Dedifferentiated amniotic fluid mesenchymal stem cell (primary cell): ENCODE measurements around the gene PDHX.
"Not testable (repeated sequence)": the region's sequence is repeated elsewhere in the genome, so short reads cannot be mapped to it uniquely, and the experiment has no call there.

Experiments used
- DNase-seq: peaks from one replicate; pipeline ENCODE4 v3.0.0-alpha.2; 2016; ENCODE audit errors: extremely low spot score

PDHX gene

GRCh38 chr11:34910817-34911216 is 5.6 kb upstream of the PDHX start:
- no peak for DNase-seq

- no peak for DNase-seq
Measured at GRCh38 chr11:34911676-34912075, 4.7 kb upstream of the PDHX start.

GRCh38 chr11:34913556-34913955 is 2.9 kb upstream of the PDHX start:
- DNase-seq: not testable (repeated sequence)

GRCh38 chr11:34915136-34916014 is 1.0 kb upstream of the PDHX start:
- no peak for DNase-seq

GRCh38 chr11:34916843-34917770 is 689 bp downstream of the PDHX start:
- DNase-seq: no peak

GRCh38 chr11:34921156-34921555 is 4.7 kb downstream of the PDHX start:
- DNase-seq: no peak

- DNase-seq: no peak
Measured at GRCh38 chr11:34924714-34925113, 8.3 kb downstream of the PDHX start.

- peak; percentile 86 for DNase-seq
Measured at GRCh38 chr11:34926101-34926830, 9.8 kb downstream of the PDHX start.

GRCh38 chr11:34926831-34927132 is 10.4 kb downstream of the PDHX start:
- peak; percentile 50 for DNase-seq

- DNase-seq: no peak
Measured at GRCh38 chr11:34928268-34928959, 12.0 kb downstream of the PDHX start.

- DNase-seq: no peak
Measured at GRCh38 chr11:34928960-34929680, 12.7 kb downstream of the PDHX start.

GRCh38 chr11:34929794-34930763 is 13.7 kb downstream of the PDHX start:
- no peak for DNase-seq

- DNase-seq: no peak
Measured at GRCh38 chr11:34936945-34937629, 20.7 kb downstream of the PDHX start.

GRCh38 chr11:34938611-34939010 is 22.2 kb downstream of the PDHX start:
- DNase-seq: no peak

- DNase-seq: peak; percentile 83
Measured at GRCh38 chr11:34940026-34940677, 23.7 kb downstream of the PDHX start.

- no peak for DNase-seq
Measured at GRCh38 chr11:34941688-34942087, 25.3 kb downstream of the PDHX start.

- DNase-seq: no peak
Measured at GRCh38 chr11:34944692-34945091, 28.3 kb downstream of the PDHX start.

- no peak for DNase-seq
Measured at GRCh38 chr11:34948696-34949095, 32.3 kb downstream of the PDHX start.

- DNase-seq: no peak
Measured at GRCh38 chr11:34953955-34954354, 37.5 kb downstream of the PDHX start.
